HT1080 (cell line): Measurements from ENCODE around the gene PAFAH1B1. TPM values are rescaled to one million over a fixed set of nuclear protein-coding genes. Genes with fewer than 3 reads are reported as not detected.
"Not testable (repeated sequence)": the region's sequence is repeated elsewhere in the genome, so short reads cannot be mapped to it uniquely, and the experiment has no call there.

Source experiments
- DNase-seq: peaks from one replicate; pipeline ENCODE4 v3.0.0-alpha.2; 2015; ENCODE audit warnings: low read depth
- polyA plus RNA-seq, 2 experiments: library from polyadenylated mRNA; depleted of rRNA; stranded (reverse); fragments of >200 nt; gene quantifications; 2 replicates each; pipeline ENCODE4 v1.2.3, GENCODE V29; 2015
- total RNA-seq: library from RNA; depleted of rRNA; stranded (reverse); fragments of >200 nt; shearing (Covaris generic); gene quantifications from 2 replicates; pipeline ENCODE4 v1.2.3, GENCODE V29; 2014; rRNA removed

The PAFAH1B1 gene
- total RNA-seq, result 60.6 and 92.9 TPM in 2 replicates
- polyA plus RNA-seq (2015; cell fraction: cytosol; rRNA removed), result 64.9 and 84.3 TPM in 2 replicates
- 119 and 136 TPM in 2 replicates for polyA plus RNA-seq (2015; cell fraction: nucleus; rRNA removed)

GRCh38 chr17:2592971-2593820, at the start of gene PAFAH1B1:
TSS of gene PAFAH1B1 (plus strand) at chr17:2593654. CDS start at chr17:2638289, 44,635 bp downstream.
- DNase-seq, result peak; percentile 84

DNA sequence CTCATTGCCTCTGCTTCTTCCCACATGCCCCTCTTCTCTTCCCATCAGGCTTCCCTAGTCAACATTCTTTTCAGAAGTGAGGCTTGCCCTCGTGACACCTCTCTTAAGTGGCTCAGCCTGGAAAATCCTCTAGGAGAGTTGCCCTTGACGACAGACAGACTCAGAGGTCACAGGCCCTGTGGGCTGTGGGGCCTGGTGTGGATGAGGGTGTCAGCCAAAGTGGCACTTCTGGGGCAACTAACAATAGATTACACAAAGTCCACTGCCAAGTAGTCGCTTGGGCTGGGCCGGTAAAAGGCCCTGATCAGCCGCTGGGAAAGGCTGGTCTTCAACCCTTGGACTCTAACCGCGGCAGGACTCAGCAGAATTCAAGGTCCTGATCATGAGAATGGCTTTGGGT, 48.1 kb upstream of the PAFAH1B1 start:
- DNase-seq, result no peak

DNA sequence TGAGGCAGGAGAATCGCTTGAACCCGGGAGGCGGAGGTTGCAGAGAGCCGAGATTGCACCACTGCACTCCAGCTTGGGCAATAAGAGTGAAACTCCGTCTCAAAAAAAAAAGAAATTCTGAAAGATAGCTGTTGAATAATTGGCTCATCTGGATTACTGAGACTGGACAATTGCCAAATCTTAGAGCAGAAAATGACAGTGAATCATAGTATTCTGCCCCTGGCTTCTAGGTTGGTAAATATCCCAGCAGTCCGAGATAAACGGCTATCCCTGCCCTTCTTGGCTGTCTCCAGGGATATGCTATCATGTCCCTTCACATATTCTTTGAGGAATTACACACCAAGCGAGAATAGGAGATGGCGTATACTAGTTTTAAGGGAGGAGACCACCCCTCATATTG, 46.3 kb upstream of the PAFAH1B1 start:
- peak; percentile 34 for DNase-seq

- not testable (repeated sequence) for DNase-seq
Observed at GRCh38 chr17:2548026-2548425, 45.4 kb upstream of the PAFAH1B1 start.

GRCh38 chr17:2549392-2550211, 43.9 kb upstream of the PAFAH1B1 start:
- DNase-seq, result no peak

GRCh38 chr17:2551493-2551892, 42.0 kb upstream of the PAFAH1B1 start:
- no peak for DNase-seq

GRCh38 chr17:2551928-2552327, 41.5 kb upstream of the PAFAH1B1 start:
- no peak for DNase-seq

GRCh38 chr17:2560658-2561057, 32.8 kb upstream of the PAFAH1B1 start:
- DNase-seq, result no peak

DNA sequence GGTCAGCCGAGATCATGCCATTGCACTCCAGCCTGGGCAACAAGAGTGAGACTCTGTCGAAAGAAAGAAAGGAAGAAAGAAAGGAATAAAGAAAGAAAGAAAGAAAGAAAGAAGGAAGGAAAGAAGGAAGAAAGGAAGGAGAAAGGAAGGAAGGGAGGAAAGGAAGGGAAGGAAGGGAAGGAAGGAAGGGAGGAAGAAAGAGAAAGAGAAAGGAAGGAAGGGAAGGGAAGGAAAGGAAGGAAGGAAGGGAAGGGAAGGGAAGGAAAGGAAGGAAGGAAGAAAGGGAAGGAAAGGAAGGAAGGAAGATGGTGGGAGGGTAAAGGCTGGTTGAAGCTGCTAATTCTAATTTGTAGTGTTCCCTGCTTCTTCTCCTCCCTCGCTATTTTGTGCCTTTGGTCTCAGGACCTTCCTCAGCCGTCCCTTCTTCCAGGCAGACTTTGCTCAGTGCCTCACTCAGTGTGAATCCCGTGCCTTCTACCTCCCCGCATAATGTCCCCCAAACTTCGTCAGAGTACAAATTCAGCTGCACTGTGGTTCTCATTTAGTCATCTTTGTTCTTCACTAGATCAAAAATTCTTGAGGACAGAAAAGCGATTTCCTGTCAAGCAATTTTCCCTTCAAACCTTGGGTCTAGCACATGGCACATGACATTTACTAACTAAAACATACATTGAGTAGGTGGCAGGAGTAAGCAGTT, 31.1 kb upstream of the PAFAH1B1 start:
- no peak for DNase-seq

DNA sequence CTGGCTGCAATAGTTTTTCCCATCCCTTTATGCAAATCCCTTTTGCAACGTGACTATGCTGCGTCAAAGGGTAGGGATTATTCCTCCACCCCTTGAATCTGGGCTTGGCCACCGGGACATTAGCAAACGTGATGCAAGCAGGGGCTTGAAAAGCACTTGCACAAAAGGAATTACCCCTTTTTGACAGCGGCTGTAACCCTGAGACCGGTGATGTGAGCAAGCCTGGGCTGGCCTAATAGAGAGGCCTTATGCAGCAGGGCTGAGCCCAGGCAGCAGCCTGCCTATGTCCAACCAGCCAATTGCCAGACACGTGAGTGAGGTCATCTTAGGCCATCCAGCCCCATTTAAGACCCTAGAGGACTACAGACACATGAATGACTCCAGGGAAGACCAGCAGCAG, 30.4 kb upstream of the PAFAH1B1 start:
- no peak for DNase-seq

- no peak for DNase-seq
Observed at GRCh38 chr17:2563543-2563942, 29.9 kb upstream of the PAFAH1B1 start.

DNA sequence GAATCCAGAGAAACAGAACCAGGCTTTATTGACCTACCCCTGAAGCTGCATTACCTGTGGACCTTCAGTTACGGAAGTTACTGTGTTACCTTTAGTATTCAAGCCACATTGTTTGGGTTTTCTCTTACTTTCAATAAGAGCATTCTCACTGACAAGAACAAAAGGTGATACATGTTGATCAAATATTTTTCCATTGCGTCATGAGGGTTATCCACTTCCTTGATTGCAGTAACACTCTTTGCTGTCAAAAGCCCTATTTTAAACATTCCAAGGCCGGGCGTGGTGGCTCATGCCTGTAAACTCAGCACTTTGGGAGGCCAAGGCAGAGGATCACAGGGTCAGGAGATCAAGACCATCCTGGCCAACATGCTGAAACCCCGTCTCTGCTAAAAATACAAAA, 28.6 kb upstream of the PAFAH1B1 start:
- DNase-seq, result peak; percentile 56

- DNase-seq, result no peak
Observed at GRCh38 chr17:2566056-2566455, 27.4 kb upstream of the PAFAH1B1 start.

DNA sequence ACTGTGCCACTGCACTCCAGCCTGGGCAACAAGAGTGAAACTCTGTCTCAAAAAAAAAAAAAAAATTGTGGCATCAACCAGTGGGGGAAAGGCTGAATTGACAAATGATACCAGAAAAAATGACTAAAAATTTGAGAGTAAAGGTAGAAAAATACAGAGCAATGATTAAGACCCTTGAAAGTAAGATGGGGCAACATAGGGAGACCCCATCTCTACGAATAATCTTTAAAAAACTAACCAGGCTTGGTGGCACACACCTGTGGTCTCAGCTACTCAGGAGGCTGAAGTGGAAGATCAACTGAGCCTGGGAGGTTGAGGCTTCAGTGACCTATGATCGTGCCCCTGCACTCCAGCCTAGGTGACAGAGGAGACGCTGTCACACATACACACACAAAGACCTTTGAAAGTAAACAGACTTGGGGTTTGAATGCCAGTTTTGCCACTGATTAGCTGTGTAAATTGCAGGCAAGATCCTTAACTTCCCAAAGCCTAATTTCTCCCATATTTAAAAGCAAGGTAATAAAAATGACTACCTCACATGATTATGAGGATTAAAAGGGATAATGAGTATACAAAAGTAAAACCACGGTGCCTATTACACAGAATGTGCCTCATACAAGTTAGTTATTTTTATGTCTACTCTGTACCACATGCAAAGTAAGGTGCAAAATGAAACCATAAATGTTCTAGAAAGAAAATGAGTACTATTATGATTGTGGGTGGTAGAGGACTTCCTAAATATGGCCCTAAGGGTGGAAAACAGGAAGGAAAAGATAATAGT, 21.7 kb upstream of the PAFAH1B1 start:
- DNase-seq, result no peak

DNA sequence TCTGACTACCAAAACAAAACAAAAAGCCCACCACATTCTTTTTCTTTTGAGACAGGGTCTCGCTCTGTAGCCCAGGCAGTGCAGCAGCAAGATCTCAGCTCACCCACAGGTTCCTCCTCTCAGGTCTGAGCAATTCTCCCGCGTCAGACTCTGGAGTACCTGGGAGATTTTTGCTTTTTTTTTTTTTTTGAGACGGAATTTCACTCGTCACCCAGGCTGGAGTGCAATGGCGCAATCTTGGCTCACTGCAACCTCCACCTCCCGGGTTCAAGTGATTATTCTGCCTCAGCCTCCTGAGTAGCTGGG, 21.2 kb upstream of the PAFAH1B1 start:
- not testable (repeated sequence) for DNase-seq

- DNase-seq, result no peak
Observed at GRCh38 chr17:2580151-2580550, 13.3 kb upstream of the PAFAH1B1 start.

DNA sequence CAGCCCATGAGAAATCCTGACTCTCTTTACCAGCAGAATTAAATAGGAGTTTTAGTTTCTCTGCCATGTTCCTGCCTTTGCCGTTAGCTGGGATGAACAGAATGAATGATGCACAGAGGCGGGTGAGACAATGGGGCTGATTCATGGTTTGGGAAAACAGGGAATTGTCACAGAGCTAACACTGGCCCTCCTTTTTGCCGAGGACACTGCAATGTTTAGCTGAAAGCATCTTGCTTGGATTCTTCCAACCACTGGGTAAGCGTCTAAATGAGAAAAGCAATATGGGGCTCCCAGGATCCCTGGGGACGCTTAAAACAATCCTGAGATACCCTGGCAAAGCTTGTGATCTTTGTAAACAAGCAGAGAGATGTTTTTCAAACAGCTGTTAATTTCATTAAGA, 12.8 kb upstream of the PAFAH1B1 start:
- no peak for DNase-seq

GRCh38 chr17:2582493-2582892, 11.0 kb upstream of the PAFAH1B1 start:
- no peak for DNase-seq

- no peak for DNase-seq
Observed at GRCh38 chr17:2591040-2591640, 2.3 kb upstream of the PAFAH1B1 start.
